H9 (cell line): ENCODE data around the gene FNDC3B. TPM values are rescaled to one million over a fixed set of nuclear protein-coding genes. Genes with fewer than 3 reads are reported as not detected.

Source experiments
- DNase-seq: peaks from one replicate; pipeline ENCODE4 v3.0.0-alpha.2; 2017
- H2AFZ ChIP-seq: one replicate; pipeline ENCODE4 v1.6.1; 2013; ENCODE audit warnings: mild to moderate bottlenecking, low read length, control low read depth, moderate library complexity
- H2AK5ac ChIP-seq: 2 replicates; pipeline ENCODE4 v1.6.1; 2013; ENCODE audit warnings: low read length, control low read depth, mixed read lengths; ENCODE audit not compliant: insufficient read length
- H2BK120ac ChIP-seq: one replicate; pipeline ENCODE4 v1.6.1; 2013; ENCODE audit warnings: low read depth, mild to moderate bottlenecking, low read length, control low read depth, inconsistent platforms; ENCODE audit not compliant: poor library complexity, severe bottlenecking
- H2BK12ac ChIP-seq: 2 replicates; pipeline ENCODE4 v1.6.1; 2013; ENCODE audit warnings: low read length, control low read depth, mixed read lengths, low read depth; ENCODE audit not compliant: insufficient read length
- H2BK15ac ChIP-seq: 2 replicates; pipeline ENCODE4 v1.6.1; 2013; ENCODE audit warnings: low read depth, low read length, control low read depth
- H2BK20ac ChIP-seq: one replicate; pipeline ENCODE4 v1.6.1; 2013; ENCODE audit warnings: low read depth, mild to moderate bottlenecking, low read length, control low read depth, inconsistent platforms; ENCODE audit not compliant: poor library complexity, severe bottlenecking
- H2BK5ac ChIP-seq: 2 replicates; pipeline ENCODE4 v1.6.1; 2013; ENCODE audit warnings: low read length, control low read depth, mixed read lengths; ENCODE audit not compliant: insufficient read length
- H3K14ac ChIP-seq: 2 replicates; pipeline ENCODE4 v1.6.1; 2013; ENCODE audit warnings: low read length, control low read depth; ENCODE audit not compliant: insufficient read depth
- H3K18ac ChIP-seq: 2 replicates; pipeline ENCODE4 v1.6.1; 2013; ENCODE audit warnings: low read depth, mild to moderate bottlenecking, mixed read lengths, low read length, control low read depth; ENCODE audit not compliant: insufficient read length
- H3K23ac ChIP-seq: 2 replicates; pipeline ENCODE4 v1.6.1; 2013; ENCODE audit warnings: low read length, control low read depth, mixed read lengths, low read depth; ENCODE audit not compliant: insufficient read length
- H3K23me2 ChIP-seq: 2 replicates; pipeline ENCODE4 v1.6.1; 2013; ENCODE audit warnings: low read depth, mild to moderate bottlenecking, mixed read lengths, low read length, control low read depth; ENCODE audit not compliant: insufficient read length, poor library complexity, severe bottlenecking
- H3K27ac ChIP-seq: 2 replicates; pipeline ENCODE4 v1.5.1; 2013; ENCODE audit warnings: low read length, control low read depth, mixed read lengths, low read depth; ENCODE audit not compliant: insufficient read length
- H3K27me3 ChIP-seq: 2 replicates; pipeline ENCODE4 v1.6.1; 2013; ENCODE audit warnings: low read length, control low read depth, inconsistent platforms; ENCODE audit not compliant: insufficient read depth
- H3K4ac ChIP-seq: 2 replicates; pipeline ENCODE4 v1.6.1; 2013; ENCODE audit warnings: low read depth, mild to moderate bottlenecking, control low read depth, inconsistent platforms, low read length, moderate library complexity
- H3K4me1 ChIP-seq: 2 replicates; pipeline ENCODE4 v1.6.1; 2013; ENCODE audit warnings: low read length, control low read depth, inconsistent platforms; ENCODE audit not compliant: insufficient read depth
- H3K4me2 ChIP-seq: 2 replicates; pipeline ENCODE4 v1.6.1; 2013; ENCODE audit warnings: low read length, control low read depth, mixed read lengths; ENCODE audit not compliant: insufficient read length, insufficient read depth
- H3K56ac ChIP-seq: 2 replicates; pipeline ENCODE4 v1.6.1; 2013; ENCODE audit warnings: low read depth, mild to moderate bottlenecking, mixed read lengths, low read length, control low read depth; ENCODE audit not compliant: insufficient read length
- H3K79me1 ChIP-seq: 2 replicates; pipeline ENCODE4 v1.6.1; 2013; ENCODE audit warnings: low read depth, mild to moderate bottlenecking, moderate library complexity, low read length, control low read depth, inconsistent platforms; ENCODE audit not compliant: insufficient read depth, poor library complexity, severe bottlenecking
- H3K79me2 ChIP-seq: 2 replicates; pipeline ENCODE4 v1.6.1; 2013; ENCODE audit warnings: low read length, control low read depth, inconsistent platforms; ENCODE audit not compliant: insufficient read depth
- H3K9ac ChIP-seq: 2 replicates; pipeline ENCODE4 v1.6.1; 2013; ENCODE audit warnings: low read length, control low read depth, mixed read lengths; ENCODE audit not compliant: insufficient read length; ENCODE audit errors: extremely low read depth
- H3K9me3 ChIP-seq: one replicate; pipeline ENCODE4 v1.6.1; 2013; ENCODE audit warnings: low read depth, low read length, inconsistent platforms; ENCODE audit not compliant: control insufficient read depth
- H3T11ph ChIP-seq: one replicate; pipeline ENCODE4 v1.6.1; 2013; ENCODE audit warnings: mild to moderate bottlenecking, low read length, control low read depth, inconsistent platforms
- H4K20me1 ChIP-seq: one replicate; pipeline ENCODE4 v1.6.1; 2013; ENCODE audit not compliant: control insufficient read depth, insufficient read length, insufficient read depth
- H4K5ac ChIP-seq: 2 replicates; pipeline ENCODE4 v1.6.1; 2013; ENCODE audit warnings: low read depth, mild to moderate bottlenecking, mixed read lengths, low read length, control low read depth; ENCODE audit not compliant: insufficient read length
- H4K8ac ChIP-seq: replicated peaks from 2 replicates; pipeline ENCODE4 v1.6.1; 2013; ENCODE audit warnings: low read length, control low read depth, mixed read lengths, low read depth; ENCODE audit not compliant: insufficient read length
- H4K91ac ChIP-seq: 2 replicates; pipeline ENCODE4 v1.6.1; 2013; ENCODE audit warnings: low read depth, mild to moderate bottlenecking, moderate library complexity, mixed read lengths, low read length, control low read depth; ENCODE audit not compliant: insufficient read length
- H3K27ac Mint-ChIP-seq, 3 experiments: 2 replicates in 2 of 3; 3 replicates in 1 of 3; pipeline ENCODE4 v1.8.0; 2020 to 2021; ENCODE audit warnings: mixed read lengths in 3 of 3, mild to moderate bottlenecking in 1 of 3, moderate library complexity in 1 of 3
- H3K27me3 Mint-ChIP-seq: 2 replicates; pipeline ENCODE4 v1.8.0; 2021; ENCODE audit warnings: low read depth, mild to moderate bottlenecking, moderate library complexity, mixed read lengths
- H3K36me3 Mint-ChIP-seq, 3 experiments: 2 replicates in 2 of 3; 3 replicates in 1 of 3; pipeline ENCODE4 v1.8.0; 2020 to 2021; ENCODE audit warnings: low read depth in 3 of 3, mixed read lengths in 3 of 3; ENCODE audit not compliant: insufficient read depth in 1 of 3
- H3K4me1 Mint-ChIP-seq, 2 experiments: 2 replicates each; pipeline ENCODE4 v1.8.0; 2020; ENCODE audit warnings: mixed read lengths in 2 of 2
- H3K4me3 Mint-ChIP-seq, 2 experiments: 2 replicates in 1 of 2; 3 replicates in 1 of 2; pipeline ENCODE4 v1.8.0; 2020 to 2021; ENCODE audit warnings: mild to moderate bottlenecking in 2 of 2, mixed read lengths in 2 of 2, moderate library complexity in 1 of 2
- H3K9me3 Mint-ChIP-seq, 2 experiments: 2 replicates in 1 of 2; 3 replicates in 1 of 2; pipeline ENCODE4 v1.8.0; 2020; ENCODE audit warnings: mild to moderate bottlenecking in 2 of 2, mixed read lengths in 2 of 2, moderate library complexity in 1 of 2
- WGBS: extraction: QIAGEN DNeasy Blood & Tissue Kit; methylation state at CpG from one replicate; pipeline ENCODE4 v1.1.7; 2013; ENCODE audit warnings: missing lambda C conversion rate, low lambda C conversion rate, mixed read lengths; ENCODE audit not compliant: insufficient read length; ENCODE audit errors: extremely low coverage; 5-methylcytosine and 5-hydroxymethylcytosine counted together
- total RNA-seq: library from RNA; stranded (reverse); gene quantifications from 2 replicates; pipeline ENCODE4 v1.2.1, GENCODE V29; 2021
- TF ChIP-seq, protein P1 (sequence below): fragments of 200-600 bp; sonication (generic); conservative IDR thresholded peaks from 3 replicates; pipeline ENCODE4 v1.8.0; 2021; ENCODE audit warnings: antibody characterized with exemption, mild to moderate bottlenecking

FNDC3B gene
- total RNA-seq, 1 experiment from 2014 or later = 43.8 TPM

DNA sequence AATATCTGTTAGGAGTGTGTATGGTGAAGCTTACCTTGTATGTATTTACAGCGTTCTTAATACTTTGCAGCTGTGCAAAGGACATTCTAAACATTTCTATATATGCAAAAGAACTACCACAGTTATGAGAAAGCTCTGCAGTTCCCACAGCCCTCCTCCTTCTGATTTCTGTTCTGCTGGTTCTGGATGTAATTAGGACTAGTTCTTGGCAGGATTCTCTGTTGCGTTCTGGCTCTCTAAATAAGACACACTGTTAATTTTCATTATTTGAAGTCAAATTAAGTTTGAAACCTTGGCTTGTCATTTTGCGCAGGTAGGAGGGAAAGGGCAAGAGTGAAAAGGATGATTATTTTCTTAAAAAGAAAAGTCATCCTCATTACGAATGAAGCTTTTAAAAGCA is 76.4 kb downstream of the FNDC3B start:
- Histone ChIP-seq H3K4me1 (peaks cover 3% of the 10 kb centered on the region; the same call in 1 of the 2 replicates), H3K4ac (no peak overlapping the region)

More for the DNA sequence above, 76.4 kb downstream of the FNDC3B start:
- H3K23me2 ChIP-seq = no peaks in the 10 kb centered on the region
- H3K9ac ChIP-seq = no peak overlapping the region
- H3K79me2 ChIP-seq = peaks cover 1% of the 10 kb centered on the region; the same call in 1 of the 2 replicates
- no peak overlapping the region for H3T11ph ChIP-seq
- TF ChIP-seq, protein P1, sequence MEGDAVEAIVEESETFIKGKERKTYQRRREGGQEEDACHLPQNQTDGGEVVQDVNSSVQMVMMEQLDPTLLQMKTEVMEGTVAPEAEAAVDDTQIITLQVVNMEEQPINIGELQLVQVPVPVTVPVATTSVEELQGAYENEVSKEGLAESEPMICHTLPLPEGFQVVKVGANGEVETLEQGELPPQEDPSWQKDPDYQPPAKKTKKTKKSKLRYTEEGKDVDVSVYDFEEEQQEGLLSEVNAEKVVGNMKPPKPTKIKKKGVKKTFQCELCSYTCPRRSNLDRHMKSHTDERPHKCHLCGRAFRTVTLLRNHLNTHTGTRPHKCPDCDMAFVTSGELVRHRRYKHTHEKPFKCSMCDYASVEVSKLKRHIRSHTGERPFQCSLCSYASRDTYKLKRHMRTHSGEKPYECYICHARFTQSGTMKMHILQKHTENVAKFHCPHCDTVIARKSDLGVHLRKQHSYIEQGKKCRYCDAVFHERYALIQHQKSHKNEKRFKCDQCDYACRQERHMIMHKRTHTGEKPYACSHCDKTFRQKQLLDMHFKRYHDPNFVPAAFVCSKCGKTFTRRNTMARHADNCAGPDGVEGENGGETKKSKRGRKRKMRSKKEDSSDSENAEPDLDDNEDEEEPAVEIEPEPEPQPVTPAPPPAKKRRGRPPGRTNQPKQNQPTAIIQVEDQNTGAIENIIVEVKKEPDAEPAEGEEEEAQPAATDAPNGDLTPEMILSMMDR = no peak
- Mint-ChIP-seq H3K4me1 (peaks cover 14 to 23% of the 10 kb centered on the region in 2 experiments), H3K4me3 (no peak overlapping the region), H3K9me3 (no peaks in the 10 kb centered on the region), H3K27ac (no peak overlapping the region), H3K27me3 (no peaks in the 10 kb centered on the region), H3K36me3 (peaks cover 16 to 48% (median 38%) of the 10 kb centered on the region in 3 experiments; a peak in 6 of 7 replicates)
- H3K23ac ChIP-seq = no peak overlapping the region
- H2BK5ac ChIP-seq = no peak overlapping the region
- H2BK15ac ChIP-seq = no peak overlapping the region
- no peak overlapping the region for H3K14ac ChIP-seq
- no CpG with 5 or more reads among the region's 4 CpGs for WGBS
- H4K20me1 ChIP-seq = no peaks in the 10 kb centered on the region
- H3K27ac ChIP-seq = no peak overlapping the region
- no peak overlapping the region for H2BK20ac ChIP-seq
- H2BK120ac ChIP-seq = no peak overlapping the region
- H3K79me1 ChIP-seq = peaks cover 2% of the 10 kb centered on the region
- H4K8ac ChIP-seq = no peak overlapping the region
- no peaks in the 10 kb centered on the region for H3K9me3 ChIP-seq
- no peak overlapping the region for H2AK5ac ChIP-seq
- no peak overlapping the region for H2BK12ac ChIP-seq
- no peak for DNase-seq
- H4K5ac ChIP-seq = no peak overlapping the region
- no peaks in the 10 kb centered on the region for H3K27me3 ChIP-seq
- no peak overlapping the region for H3K18ac ChIP-seq
- no peak overlapping the region for H2AFZ ChIP-seq
- no peak overlapping the region for H3K4me2 ChIP-seq
- no peak overlapping the region for H4K91ac ChIP-seq
- H3K56ac ChIP-seq = no peak overlapping the region
